OCI-LY1 (cell line): ENCODE results near the gene MANSC4.
"Not testable (repeated sequence)": the region's sequence is repeated elsewhere in the genome, so short reads cannot be mapped to it uniquely, and the experiment has no call there.

Experiments
- H2AFZ ChIP-seq: fragments of 200-600 bp; sonication (generic), shearing (Covaris generic); 2 replicates; pipeline ENCODE4 v1.6.0; 2014; ENCODE audit warnings: antibody characterized with exemption, mild to moderate bottlenecking, low read length
- H3F3A ChIP-seq: fragments of 200-600 bp; sonication (generic), shearing (Covaris generic); 2 replicates; pipeline ENCODE4 v1.6.0; 2014; ENCODE audit warnings: mild to moderate bottlenecking, antibody characterized with exemption, low read length, moderate library complexity; ENCODE audit not compliant: insufficient read depth
- H3K27ac ChIP-seq: fragments of 200-600 bp; sonication (generic); 2 replicates; pipeline ENCODE4 v1.5.1; 2014; ENCODE audit warnings: low read length, mixed run types, mild to moderate bottlenecking, low read depth; ENCODE audit not compliant: poor library complexity, severe bottlenecking
- H3K27me3 ChIP-seq: fragments of 200-600 bp; sonication (generic); 2 replicates; pipeline ENCODE4 v1.6.0; 2014; ENCODE audit warnings: antibody characterized with exemption, mild to moderate bottlenecking, low read length, moderate library complexity; ENCODE audit not compliant: insufficient read depth
- H3K36me3 ChIP-seq: fragments of 200-600 bp; sonication (generic); 2 replicates; pipeline ENCODE4 v1.6.1; 2014; ENCODE audit warnings: mild to moderate bottlenecking, antibody characterized with exemption, low read length, moderate library complexity, mixed read lengths; ENCODE audit not compliant: insufficient read depth
- H3K4me1 ChIP-seq: fragments of 200-600 bp; sonication (generic); 2 replicates; pipeline ENCODE4 v1.5.1; 2014; ENCODE audit warnings: mild to moderate bottlenecking, low read length, moderate library complexity; ENCODE audit not compliant: insufficient read depth, severe bottlenecking
- H3K4me2 ChIP-seq: fragments of 200-600 bp; sonication (generic), shearing (Covaris generic); 2 replicates; pipeline ENCODE4 v1.6.1; 2014; ENCODE audit warnings: low read length
- H3K4me3 ChIP-seq: fragments of 200-600 bp; sonication (generic); 2 replicates; pipeline ENCODE4 v1.5.1; 2014; ENCODE audit warnings: low read length, low read depth, mild to moderate bottlenecking, mixed read lengths; ENCODE audit not compliant: poor library complexity, severe bottlenecking
- H3K79me2 ChIP-seq: fragments of 200-600 bp; shearing (Covaris generic); 2 replicates; pipeline ENCODE4 v1.6.1; 2016; ENCODE audit warnings: mixed run types, low read length, mixed read lengths; ENCODE audit not compliant: insufficient read depth
- H3K9ac ChIP-seq: fragments of 200-600 bp; sonication (generic), shearing (Covaris generic); 2 replicates; pipeline ENCODE4 v1.6.1; 2014; ENCODE audit warnings: mild to moderate bottlenecking, low read length, mixed read lengths
- H3K9me2 ChIP-seq: fragments of 200-600 bp; sonication (generic), shearing (Covaris generic); 2 replicates; pipeline ENCODE4 v1.6.1; 2014; ENCODE audit warnings: low read depth, mild to moderate bottlenecking, low read length, mixed read lengths
- H3K9me3 ChIP-seq: fragments of 200-600 bp; shearing (Covaris generic); 2 replicates; pipeline ENCODE4 v1.6.1; 2014; ENCODE audit warnings: low read length, mixed read lengths
- H4K20me1 ChIP-seq: fragments of 200-600 bp; sonication (generic), shearing (Covaris generic); 2 replicates; pipeline ENCODE4 v1.6.0; 2016; ENCODE audit warnings: mild to moderate bottlenecking, low read length; ENCODE audit not compliant: insufficient read depth
- CTCF ChIP-seq: fragments of 200-600 bp; sonication (generic), shearing (Covaris generic); IDR thresholded peaks from 2 replicates; pipeline ENCODE4 v1.5.1; 2017; ENCODE audit warnings: mild to moderate bottlenecking, antibody characterized with exemption, low read length, moderate library complexity, mixed read lengths
- EZH2 ChIP-seq: fragments of 200-600 bp; sonication (generic), shearing (Covaris generic); IDR thresholded peaks from 2 replicates; pipeline ENCODE4 v1.8.0; 2017; ENCODE audit warnings: borderline replicate concordance, mixed run types, mild to moderate bottlenecking, antibody characterized with exemption, low read length, moderate library complexity, mixed read lengths

Gene MANSC4

GRCh38 chr12:27747111-27747820 lies 32.8 kb downstream of the MANSC4 start:
- H3K4me3 ChIP-seq, result no peak overlapping the region
- no peaks in the 10 kb centered on the region for H3K27me3 ChIP-seq
- H3K79me2 ChIP-seq, result no peaks in the 10 kb centered on the region
- H2AFZ ChIP-seq, result no peak overlapping the region
- H3K9me2 ChIP-seq, result no peaks in the 10 kb centered on the region
- H4K20me1 ChIP-seq, result no peaks in the 10 kb centered on the region
- no peak for TF ChIP-seq EZH2
- no peak for TF ChIP-seq CTCF
- no peak overlapping the region for H3K9ac ChIP-seq
- peaks cover 20% of the 10 kb centered on the region for H3K4me1 ChIP-seq
- no peak overlapping the region for H3K27ac ChIP-seq
- no peak overlapping the region for H3K4me2 ChIP-seq
- no peaks in the 10 kb centered on the region for H3F3A ChIP-seq
- no peaks in the 10 kb centered on the region for H3K9me3 ChIP-seq
- H3K36me3 ChIP-seq, result peaks cover 67% of the 10 kb centered on the region

- H3K4me3 ChIP-seq, H3F3A ChIP-seq, H2AFZ ChIP-seq, H3K4me2 ChIP-seq, H3K27me3 ChIP-seq, H3K9me3 ChIP-seq, H3K9me2 ChIP-seq, H4K20me1 ChIP-seq, H3K9ac ChIP-seq, H3K27ac ChIP-seq, H3K79me2 ChIP-seq: not testable (repeated sequence)
- peaks cover 20% of the 10 kb centered on the region for H3K4me1 ChIP-seq
- peaks cover 66% of the 10 kb centered on the region for H3K36me3 ChIP-seq
Measured at GRCh38 chr12:27745734-27746133, 34.3 kb downstream of the MANSC4 start.

- H3K4me3 ChIP-seq, result no peak overlapping the region
- H3F3A ChIP-seq, result no peaks in the 10 kb centered on the region
- TF ChIP-seq CTCF, result no peak
- no peak for TF ChIP-seq EZH2
- H3K79me2 ChIP-seq, result no peaks in the 10 kb centered on the region
- H3K4me1 ChIP-seq, result peaks cover 20% of the 10 kb centered on the region
- H3K9me3 ChIP-seq, result no peaks in the 10 kb centered on the region
- H3K27me3 ChIP-seq, result no peaks in the 10 kb centered on the region
- no peak overlapping the region for H3K4me2 ChIP-seq
- H3K9ac ChIP-seq, result no peak overlapping the region
- no peaks in the 10 kb centered on the region for H3K9me2 ChIP-seq
- no peak overlapping the region for H2AFZ ChIP-seq
- H3K27ac ChIP-seq, result no peak overlapping the region
- H3K36me3 ChIP-seq, result peaks cover 75% of the 10 kb centered on the region
- H4K20me1 ChIP-seq, result no peaks in the 10 kb centered on the region
Measured at GRCh38 chr12:27743601-27744000, 36.4 kb downstream of the MANSC4 start.

GRCh38 chr12:27734321-27734720 lies 45.7 kb downstream of the MANSC4 start:
- H3K27ac ChIP-seq, H3K9ac ChIP-seq, H3F3A ChIP-seq, H3K4me3 ChIP-seq, H3K27me3 ChIP-seq, H3K9me2 ChIP-seq, H3K4me2 ChIP-seq, H3K9me3 ChIP-seq, H2AFZ ChIP-seq, H4K20me1 ChIP-seq, H3K79me2 ChIP-seq: not testable (repeated sequence)
- Histone ChIP-seq H3K36me3 (peaks cover 60% of the 10 kb centered on the region), H3K4me1 (peaks cover 11% of the 10 kb centered on the region)
